GM06990 (cell line): ENCODE data around the gene CD8A.

Experiments
- DNase-seq: peaks from one replicate; pipeline ENCODE4 v3.0.0-alpha.2; 2011; ENCODE audit not compliant: insufficient read length; ENCODE audit errors: extremely low read depth
- H3K27me3 ChIP-seq: replicated peaks from 2 replicates; pipeline ENCODE4 v1.6.0; 2011; ENCODE audit warnings: low read length; ENCODE audit not compliant: control insufficient read depth, insufficient read depth
- H3K36me3 ChIP-seq: 2 replicates; pipeline ENCODE4 v1.5.1; 2011; ENCODE audit warnings: low read length; ENCODE audit not compliant: control insufficient read depth, insufficient read depth
- H3K4me3 ChIP-seq: replicated peaks from 2 replicates; pipeline ENCODE4 v1.5.1; 2011; ENCODE audit warnings: low read depth, mild to moderate bottlenecking, control low read depth, low read length
- CTCF ChIP-seq: IDR thresholded peaks from 2 replicates; pipeline ENCODE4 v1.5.1; 2011; ENCODE audit warnings: low read length, control low read depth, mild to moderate bottlenecking, inconsistent platforms; ENCODE audit not compliant: insufficient read depth, poor library complexity, severe bottlenecking

CD8A gene

GRCh38 chr2:86779971-86780370, 10.7 kb downstream of the CD8A start:
- no peak overlapping the region for H3K4me3 ChIP-seq
- H3K36me3 ChIP-seq, result peaks cover 1% of the 10 kb centered on the region; the same call in 1 of the 2 replicates
- no peak for TF ChIP-seq CTCF
- H3K27me3 ChIP-seq, result no peaks in the 10 kb centered on the region
- DNase-seq, result no peak

GRCh38 chr2:86778957-86779356, 11.8 kb downstream of the CD8A start:
- no peak for TF ChIP-seq CTCF
- DNase-seq, result no peak

GRCh38 chr2:86776532-86776931, 14.2 kb downstream of the CD8A start:
- Histone ChIP-seq H3K36me3 (peaks cover 5% of the 10 kb centered on the region), H3K27me3 (no peaks in the 10 kb centered on the region), H3K4me3 (no peak overlapping the region)
- TF ChIP-seq CTCF, result no peak
- DNase-seq, result no peak

More at GRCh38 chr2:86778957-86779356, 11.8 kb downstream of the CD8A start:
- Histone ChIP-seq H3K4me3 (no peak overlapping the region), H3K36me3 (peaks cover 3% of the 10 kb centered on the region; the same call in 1 of the 2 replicates), H3K27me3 (no peaks in the 10 kb centered on the region)

GRCh38 chr2:86775338-86775737, 15.4 kb downstream of the CD8A start:
- Histone ChIP-seq H3K4me3 (no peak overlapping the region), H3K27me3 (no peaks in the 10 kb centered on the region), H3K36me3 (peaks cover 5% of the 10 kb centered on the region)
- no peak for TF ChIP-seq CTCF
- DNase-seq, result no peak

GRCh38 chr2:86774862-86775261, 15.9 kb downstream of the CD8A start:
- Histone ChIP-seq H3K4me3 (no peak overlapping the region), H3K36me3 (peaks cover 6% of the 10 kb centered on the region), H3K27me3 (no peaks in the 10 kb centered on the region)
- no peak for DNase-seq
- no peak for TF ChIP-seq CTCF

- Histone ChIP-seq H3K4me3 (no peak overlapping the region), H3K27me3 (no peaks in the 10 kb centered on the region), H3K36me3 (peaks cover 10% of the 10 kb centered on the region)
- DNase-seq, result no peak
- no peak for TF ChIP-seq CTCF
Measured at GRCh38 chr2:86772611-86773010, 18.1 kb downstream of the CD8A start.
